Peyer's patch (tissue), 4 donors: ENCODE data around the gene C1QC. TPM values are rescaled to one million over a fixed set of nuclear protein-coding genes. Genes with fewer than 3 reads are reported as not detected.

Source experiments
- DNase-seq, 3 donors: peaks; one replicate each; pipeline ENCODE4 v3.0.0-alpha.2; 2017 to 2019
- H3K27ac ChIP-seq, 4 donors: fragments of 200-600 bp; sonication (generic); one replicate each; pipeline ENCODE4 v1.5.1; 2016 to 2019
- H3K27me3 ChIP-seq, 2 donors: fragments of 200-600 bp; sonication (generic); one replicate each; pipeline ENCODE4 v1.5.1; 2019
- H3K36me3 ChIP-seq, 3 donors: fragments of 200-600 bp; sonication (generic); one replicate each; pipeline ENCODE4 v1.5.1; 2016 to 2019
- H3K4me1 ChIP-seq, 4 donors: fragments of 200-600 bp; sonication (generic); one replicate each; pipeline ENCODE4 v1.5.1; 2016 to 2019
- H3K4me3 ChIP-seq, 4 donors: fragments of 200-600 bp; sonication (generic); 1 replicate in 3 of 4; 2 replicates in 1 of 4; pipeline ENCODE4 v1.5.1; 2016 to 2019; ENCODE audit warnings: mild to moderate bottlenecking in 1 of 4
- H3K9me3 ChIP-seq, 4 donors: fragments of 200-600 bp; sonication (generic); one replicate each; pipeline ENCODE4 v1.5.1; 2016 to 2019; ENCODE audit warnings: mild to moderate bottlenecking in 1 of 4
- POLR2A ChIP-seq, 2 donors: fragments of 450-650 bp; IDR thresholded peaks; one replicate each; pipeline ENCODE4 v1.5.1; 2017; ENCODE audit warnings: antibody characterized with exemption in 2 of 2, mild to moderate bottlenecking in 2 of 2, moderate library complexity in 2 of 2
- total RNA-seq, 4 donors: library from RNA; depleted of rRNA; stranded (reverse); fragments of >200 nt; gene quantifications; one replicate each; pipeline ENCODE4 v1.1.0, GENCODE V29; 2016
- TF ChIP-seq, protein P1 (sequence below), 6 experiments: fragments of 450-650 bp in 4 of 6; fragments of 200-600 bp in 2 of 6; sonication (generic) in 1 of 6; IDR thresholded peaks; one replicate each; pipeline ENCODE4 v1.5.1; 2017 to 2019; ENCODE audit warnings: antibody characterized with exemption in 6 of 6, mild to moderate bottlenecking in 3 of 6, moderate library complexity in 1 of 6

C1QC gene
- total RNA-seq, 4 donors from 2014 or later: 30.1 to 85.0 (median 50.0) TPM

DNA sequence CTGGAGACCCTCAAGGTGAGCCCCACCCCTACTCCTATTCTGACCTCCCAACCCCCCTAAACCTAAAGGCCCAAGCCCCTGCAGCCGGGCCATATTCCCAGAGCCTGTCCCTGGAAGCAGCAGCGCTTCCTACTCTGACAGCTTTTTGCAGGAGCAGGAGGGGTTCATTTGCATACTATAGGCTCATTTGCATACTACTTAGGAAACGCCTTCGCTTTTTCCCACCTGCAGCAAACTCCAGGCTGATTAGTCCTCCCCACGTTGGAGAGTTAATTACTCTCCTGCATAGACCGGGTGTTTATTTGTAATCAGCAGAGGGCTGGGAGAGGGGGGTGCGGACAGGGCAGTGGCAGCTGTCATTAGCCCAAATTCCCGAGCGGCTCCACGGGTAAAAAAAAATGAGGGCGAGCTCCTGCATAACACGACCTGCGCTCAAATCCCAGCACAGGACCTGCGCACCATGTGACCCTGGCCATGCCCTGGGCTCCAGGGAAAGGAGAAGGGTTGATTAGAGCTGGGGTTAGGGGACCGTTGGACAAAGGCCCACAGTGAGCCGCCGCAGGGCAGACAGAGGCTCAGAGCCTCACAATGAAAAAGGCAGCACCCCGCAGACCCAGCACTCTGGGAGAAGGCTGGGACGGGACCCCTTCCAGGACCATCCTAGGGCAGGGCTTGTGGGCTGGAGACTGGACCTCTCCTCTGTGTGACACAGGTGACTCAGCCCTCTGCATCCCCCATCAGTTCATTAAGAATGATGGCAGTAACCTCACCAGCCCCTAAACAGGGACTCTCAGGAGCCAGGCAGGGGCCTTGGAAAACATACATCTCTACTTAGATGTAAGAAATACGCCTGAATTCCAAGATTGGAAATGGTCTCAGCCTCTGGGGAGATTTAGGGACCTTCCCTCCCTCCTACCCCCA, 16.9 kb upstream of the C1QC start:
- TF ChIP-seq POLR2A (IDR thresholded peaks at IDR 0.05): no peak
- TF ChIP-seq, protein P1, sequence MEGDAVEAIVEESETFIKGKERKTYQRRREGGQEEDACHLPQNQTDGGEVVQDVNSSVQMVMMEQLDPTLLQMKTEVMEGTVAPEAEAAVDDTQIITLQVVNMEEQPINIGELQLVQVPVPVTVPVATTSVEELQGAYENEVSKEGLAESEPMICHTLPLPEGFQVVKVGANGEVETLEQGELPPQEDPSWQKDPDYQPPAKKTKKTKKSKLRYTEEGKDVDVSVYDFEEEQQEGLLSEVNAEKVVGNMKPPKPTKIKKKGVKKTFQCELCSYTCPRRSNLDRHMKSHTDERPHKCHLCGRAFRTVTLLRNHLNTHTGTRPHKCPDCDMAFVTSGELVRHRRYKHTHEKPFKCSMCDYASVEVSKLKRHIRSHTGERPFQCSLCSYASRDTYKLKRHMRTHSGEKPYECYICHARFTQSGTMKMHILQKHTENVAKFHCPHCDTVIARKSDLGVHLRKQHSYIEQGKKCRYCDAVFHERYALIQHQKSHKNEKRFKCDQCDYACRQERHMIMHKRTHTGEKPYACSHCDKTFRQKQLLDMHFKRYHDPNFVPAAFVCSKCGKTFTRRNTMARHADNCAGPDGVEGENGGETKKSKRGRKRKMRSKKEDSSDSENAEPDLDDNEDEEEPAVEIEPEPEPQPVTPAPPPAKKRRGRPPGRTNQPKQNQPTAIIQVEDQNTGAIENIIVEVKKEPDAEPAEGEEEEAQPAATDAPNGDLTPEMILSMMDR (IDR thresholded peaks at IDR 0.05): no peak
- Histone ChIP-seq H3K27me3 (no peaks in the 10 kb centered on the region), H3K4me3 (no peak overlapping the region), H3K4me1 (no peaks in the 10 kb centered on the region), H3K27ac (no peak overlapping the region), H3K36me3 (no peaks in the 10 kb centered on the region), H3K9me3 (no peaks in the 10 kb centered on the region)
- DNase-seq: no peak

DNA sequence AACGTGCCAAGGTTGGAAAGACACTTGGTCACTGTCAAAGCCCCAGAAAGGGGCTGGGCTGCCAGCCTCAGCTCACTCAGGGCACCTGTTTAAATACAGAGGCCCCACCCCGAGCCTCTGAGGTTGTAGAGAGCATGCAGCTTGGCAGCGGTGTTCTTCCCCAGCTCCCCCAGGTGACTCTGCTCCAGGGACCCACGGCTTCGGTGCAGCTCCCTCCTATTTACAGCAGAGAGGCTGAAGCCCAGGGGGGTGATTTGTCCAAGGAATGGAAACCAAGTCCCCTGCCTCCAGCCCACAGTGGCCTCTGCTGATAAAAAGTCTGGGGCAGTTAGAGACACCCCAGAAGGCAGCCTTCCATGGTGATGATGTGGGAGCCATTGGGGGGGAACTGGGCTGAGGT, 16.1 kb upstream of the C1QC start:
- no peaks in the 10 kb centered on the region for H3K27me3 ChIP-seq
- no peak for TF ChIP-seq POLR2A (IDR thresholded peaks at IDR 0.05)
- TF ChIP-seq, protein P1 (IDR thresholded peaks at IDR 0.05): no peak
- no peaks in the 10 kb centered on the region for H3K9me3 ChIP-seq

DNA sequence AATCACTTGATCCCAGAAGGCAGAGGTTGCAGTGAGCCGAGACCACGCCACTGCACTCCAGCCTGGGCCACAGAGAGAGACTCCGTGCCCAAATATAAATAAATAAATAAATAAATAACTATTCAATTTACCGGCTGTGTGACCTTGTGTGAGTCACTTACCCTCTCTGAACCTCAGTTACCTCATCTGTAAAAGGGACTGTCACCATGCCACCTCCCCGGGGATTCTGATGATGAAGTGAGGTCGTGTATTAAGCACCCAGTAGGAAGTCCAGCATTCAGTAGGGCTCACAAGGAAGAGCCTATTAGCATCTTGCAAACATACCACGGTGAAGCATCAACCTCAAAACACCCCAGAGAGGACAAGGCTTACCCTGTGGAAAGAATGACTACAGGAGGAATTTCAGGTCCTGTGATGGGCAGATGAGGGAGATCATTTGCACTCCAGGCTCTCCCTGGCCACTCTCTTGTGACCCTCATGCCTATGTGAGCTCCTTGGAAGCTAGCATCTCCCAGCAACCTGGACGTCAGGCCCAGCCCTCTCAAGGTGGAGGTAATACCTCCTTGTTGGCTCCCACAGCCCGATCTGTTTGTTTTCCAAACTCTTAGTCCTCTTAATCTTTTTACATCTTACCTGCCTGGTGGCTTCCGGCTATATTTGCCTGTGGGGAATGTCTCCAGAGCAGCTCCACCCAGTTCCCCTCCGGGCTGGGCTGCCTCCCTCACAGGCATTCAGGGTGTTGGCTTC, 14.6 kb upstream of the C1QC start:
- TF ChIP-seq, protein P1 (IDR thresholded peaks at IDR 0.05): no peak
- no peak for TF ChIP-seq POLR2A (IDR thresholded peaks at IDR 0.05)
- Histone ChIP-seq H3K27me3 (no peaks in the 10 kb centered on the region), H3K4me3 (no peak overlapping the region), H3K36me3 (no peaks in the 10 kb centered on the region), H3K9me3 (no peaks in the 10 kb centered on the region), H3K27ac (no peak overlapping the region), H3K4me1 (no peaks in the 10 kb centered on the region)
- no peak for DNase-seq

More for the DNA sequence above, 16.1 kb upstream of the C1QC start:
- H3K27ac ChIP-seq: no peak overlapping the region
- no peaks in the 10 kb centered on the region for H3K4me1 ChIP-seq
- H3K36me3 ChIP-seq: no peaks in the 10 kb centered on the region
- no peak overlapping the region for H3K4me3 ChIP-seq
- no peak for DNase-seq

DNA sequence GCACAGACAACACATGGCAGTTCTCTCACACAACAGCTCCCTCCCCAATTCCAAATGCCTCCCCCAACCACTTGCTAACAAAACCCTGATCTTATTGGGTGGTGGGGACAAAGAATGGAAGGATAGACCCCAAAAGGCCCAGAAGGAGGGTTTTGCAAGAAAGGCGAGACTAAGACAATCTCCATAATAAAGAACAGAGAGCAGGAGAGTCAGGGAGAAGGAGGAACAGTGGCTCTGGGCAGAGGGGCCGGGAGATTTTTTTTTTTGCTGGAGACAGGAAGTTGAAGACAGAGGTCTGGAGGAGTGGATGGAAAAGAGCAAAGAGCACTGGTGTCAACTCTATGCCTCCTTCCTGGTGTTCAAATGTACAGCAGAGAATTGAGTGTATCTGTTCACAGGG, 13.5 kb upstream of the C1QC start:
- H3K27me3 ChIP-seq: no peaks in the 10 kb centered on the region
- no peak for DNase-seq
- no peak for TF ChIP-seq POLR2A (IDR thresholded peaks at IDR 0.05)
- TF ChIP-seq, protein P1 (IDR thresholded peaks at IDR 0.05): no peak

DNA sequence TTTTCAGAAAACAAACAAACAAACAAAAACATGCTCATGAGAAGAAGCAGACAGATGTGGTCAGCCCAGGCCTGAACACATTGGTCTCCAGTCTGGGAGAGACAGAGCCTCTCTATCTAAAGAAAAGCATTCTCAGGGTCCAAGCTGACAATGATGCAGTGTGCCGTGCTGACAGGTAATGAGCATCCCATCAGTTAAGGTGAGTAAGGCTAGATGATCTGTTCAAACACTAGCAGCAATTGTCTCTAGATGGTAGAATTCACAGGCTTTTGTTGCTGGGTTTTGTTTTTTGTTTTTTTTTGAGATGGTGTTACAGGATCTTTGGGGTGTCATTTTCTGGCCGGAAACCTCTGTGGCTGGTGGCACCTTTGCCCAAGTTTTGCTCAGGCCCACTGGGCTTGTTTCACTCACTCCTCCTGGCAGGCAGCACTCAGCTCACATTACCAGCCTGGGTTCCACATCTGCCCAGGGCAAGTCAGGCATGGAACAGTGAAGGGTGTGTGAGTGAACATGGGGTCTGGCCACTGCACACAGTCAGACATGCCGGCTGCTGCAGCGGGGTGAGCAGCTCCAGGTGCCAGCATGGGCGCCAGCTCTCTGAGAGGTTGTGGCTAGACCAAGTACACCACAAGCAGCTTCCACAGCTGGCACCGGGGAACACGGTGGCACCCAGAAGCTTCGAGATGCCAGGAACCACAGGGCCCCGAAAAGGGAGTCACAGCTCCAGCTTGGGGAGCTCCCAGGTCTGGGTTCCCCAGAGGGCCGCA, 9.6 kb upstream of the C1QC start:
- no peak for DNase-seq
- Histone ChIP-seq H3K4me3 (no peak overlapping the region), H3K4me1 (no peaks in the 10 kb centered on the region), H3K36me3 (no peaks in the 10 kb centered on the region), H3K27me3 (no peaks in the 10 kb centered on the region), H3K9me3 (no peaks in the 10 kb centered on the region), H3K27ac (no peak overlapping the region)
- TF ChIP-seq POLR2A (IDR thresholded peaks at IDR 0.05): no peak
- TF ChIP-seq, protein P1 (IDR thresholded peaks at IDR 0.05): no peak

More for the DNA sequence above, 13.5 kb upstream of the C1QC start:
- Histone ChIP-seq H3K36me3 (no peaks in the 10 kb centered on the region), H3K9me3 (no peaks in the 10 kb centered on the region), H3K27ac (no peak overlapping the region), H3K4me1 (no peaks in the 10 kb centered on the region), H3K4me3 (no peak overlapping the region)
